GM23338 (cell line): ENCODE measurements around the gene FDXR. TPM values are rescaled to one million over a fixed set of nuclear protein-coding genes. Genes with fewer than 3 reads are reported as not detected.

Experiments used
- ATAC-seq: fragments of 200-7000 bp; cut with Tn5 transposase; 3 replicates; pipeline ENCODE4 v1.9.1; 2020
- DNase-seq: peaks from one replicate; pipeline ENCODE4 v3.0.0-alpha.2; 2015; ENCODE audit warnings: low spot score
- H2AFZ ChIP-seq: fragments of 200-600 bp; sonication (generic); 2 replicates; pipeline ENCODE4 v1.8.0; 2016; ENCODE audit warnings: antibody characterized with exemption, mild to moderate bottlenecking, moderate library complexity
- H3F3A ChIP-seq: fragments of 200-600 bp; sonication (generic); replicated peaks from 2 replicates; pipeline ENCODE4 v1.8.0; 2017; ENCODE audit warnings: antibody characterized with exemption, mixed run types, low read depth
- H3K27ac ChIP-seq: fragments of 200-600 bp; sonication (generic); 2 replicates; pipeline ENCODE4 v1.6.1; 2016; ENCODE audit warnings: low read depth
- H3K27me3 ChIP-seq: fragments of 200-600 bp; sonication (generic); 2 replicates; pipeline ENCODE4 v1.8.0; 2016; ENCODE audit warnings: mild to moderate bottlenecking, mixed run types, moderate library complexity; ENCODE audit not compliant: insufficient read depth
- H3K36me3 ChIP-seq: fragments of 200-600 bp; sonication (generic); 2 replicates; pipeline ENCODE4 v1.8.0; 2016; ENCODE audit warnings: mild to moderate bottlenecking; ENCODE audit not compliant: insufficient read depth
- H3K4me1 ChIP-seq: fragments of 200-600 bp; sonication (generic); 2 replicates; pipeline ENCODE4 v1.8.0; 2016; ENCODE audit warnings: mild to moderate bottlenecking, moderate library complexity; ENCODE audit not compliant: insufficient read depth
- H3K4me2 ChIP-seq: fragments of 200-600 bp; sonication (generic); 2 replicates; pipeline ENCODE4 v1.7.1; 2017; ENCODE audit warnings: mixed run types
- H3K4me3 ChIP-seq: fragments of 200-600 bp; sonication (generic); 2 replicates; pipeline ENCODE4 v1.6.1; 2016; ENCODE audit warnings: mixed run types
- H3K79me2 ChIP-seq: fragments of 200-600 bp; sonication (generic); replicated peaks from 2 replicates; pipeline ENCODE4 v1.8.0; 2017; ENCODE audit warnings: mild to moderate bottlenecking; ENCODE audit not compliant: insufficient read depth
- H3K9me2 ChIP-seq: fragments of 200-600 bp; sonication (generic); 2 replicates; pipeline ENCODE4 v1.8.0; 2017; ENCODE audit not compliant: insufficient read depth
- H4K20me1 ChIP-seq: fragments of 200-600 bp; sonication (generic); replicated peaks from 2 replicates; pipeline ENCODE4 v1.8.0; 2017; ENCODE audit warnings: mild to moderate bottlenecking; ENCODE audit not compliant: insufficient read depth
- H3K27ac Mint-ChIP-seq: 2 replicates; pipeline ENCODE4 v1.8.0; 2020; ENCODE audit warnings: inconsistent platforms, mild to moderate bottlenecking, moderate library complexity, mixed read lengths
- H3K27me3 Mint-ChIP-seq: 3 replicates; pipeline ENCODE4 v1.8.0; 2022; ENCODE audit warnings: low read depth, mild to moderate bottlenecking, moderate library complexity, mixed read lengths, inconsistent platforms; ENCODE audit not compliant: insufficient read depth, poor library complexity
- H3K36me3 Mint-ChIP-seq: 3 replicates; pipeline ENCODE4 v1.8.0; 2021; ENCODE audit warnings: low read depth, mild to moderate bottlenecking, inconsistent platforms, moderate library complexity, mixed read lengths
- H3K4me1 Mint-ChIP-seq: 3 replicates; pipeline ENCODE4 v1.8.0; 2020; ENCODE audit warnings: mild to moderate bottlenecking, inconsistent platforms, mixed read lengths
- H3K4me3 Mint-ChIP-seq: 3 replicates; pipeline ENCODE4 v1.8.0; 2021; ENCODE audit warnings: moderate library complexity, mild to moderate bottlenecking, inconsistent platforms, mixed read lengths
- H3K9me3 Mint-ChIP-seq: 3 replicates; pipeline ENCODE4 v1.8.0; 2020; ENCODE audit warnings: moderate library complexity, mild to moderate bottlenecking, inconsistent platforms, mixed read lengths
- CREB1 ChIP-seq: fragments of 250-450 bp; sonication (Bioruptor Pico); IDR thresholded peaks from 2 replicates; pipeline ENCODE4 v1.5.0; 2020; ENCODE audit warnings: low read depth, mild to moderate bottlenecking, moderate library complexity
- JUNB ChIP-seq: IDR thresholded peaks from one replicate; pipeline ENCODE4 v1.6.1; 2016; ENCODE audit warnings: antibody characterized with exemption; ENCODE audit not compliant: unreplicated experiment
- NANOG ChIP-seq: IDR thresholded peaks from 2 replicates; pipeline ENCODE4 v1.6.1; 2016; ENCODE audit warnings: antibody characterized with exemption, borderline replicate concordance
- STAT1 ChIP-seq: IDR thresholded peaks from one replicate; pipeline ENCODE4 v1.6.1; 2016; ENCODE audit warnings: antibody characterized with exemption; ENCODE audit not compliant: unreplicated experiment
- polyA plus RNA-seq: library from polyadenylated mRNA; unstranded; fragments of >200 nt; fragmentation: Nextera tagmentation; extraction: Ambion mirVana; gene quantifications from 2 replicates; pipeline ENCODE4 v1.2.1, GENCODE V29; 2016
- total RNA-seq: library from RNA; depleted of rRNA; stranded (reverse); fragments of >200 nt; shearing (Covaris generic); gene quantifications from 2 replicates; pipeline ENCODE4 v1.2.3, GENCODE V29; 2014
- TF ChIP-seq, protein P1 (sequence below), 2 experiments: fragments of 200-600 bp in 1 of 2; sonication (generic) in 1 of 2; conservative IDR thresholded peaks; 2 replicates each; pipeline versions ENCODE4 v1.5.1 to v1.6.1; 2016 to 2017; ENCODE audit warnings: antibody characterized with exemption in 2 of 2, low read depth in 2 of 2, mild to moderate bottlenecking in 2 of 2, moderate library complexity in 1 of 2
- TF ChIP-seq, protein P2 (sequence below): fragments of 250-450 bp; sonication (Bioruptor Pico); IDR thresholded peaks from 2 replicates; pipeline ENCODE4 v1.5.0; 2020; ENCODE audit warnings: mild to moderate bottlenecking, moderate library complexity

Gene FDXR
- total and polyA plus RNA-seq, 2 experiments from 2014 or later: 21.7 to 33.1 TPM

DNA sequence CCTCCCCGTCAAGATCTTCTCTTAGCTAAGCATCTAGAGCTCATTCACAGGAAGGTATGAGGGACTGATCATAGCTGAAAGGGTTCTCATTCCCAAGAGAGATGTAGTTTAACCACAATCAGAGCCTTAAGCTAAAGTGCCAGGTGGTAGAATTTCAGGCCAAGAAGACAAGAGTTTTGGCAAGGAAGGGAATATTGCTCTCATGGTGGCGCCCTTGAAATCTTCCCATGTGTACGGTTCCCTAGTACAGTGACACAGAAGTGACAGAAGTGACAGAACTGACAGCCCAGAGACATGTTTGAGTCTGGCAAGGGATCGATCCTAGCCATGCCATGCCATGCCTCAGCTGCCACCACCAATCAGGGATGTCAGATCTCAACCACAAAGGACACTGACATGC lies 15.6 kb downstream of the FDXR start:
- no peak overlapping the region for H3K4me3 ChIP-seq
- no peaks in the 10 kb centered on the region for H3K79me2 ChIP-seq
- no peak overlapping the region for H2AFZ ChIP-seq
- no peak for DNase-seq
- no peaks in the 10 kb centered on the region for H3K9me3 Mint-ChIP-seq
- H3K4me3 Mint-ChIP-seq: no peak overlapping the region
- peaks cover 11% of the 10 kb centered on the region for H3K4me1 ChIP-seq
- no peaks in the 10 kb centered on the region; the same call in 1 of the 2 replicates for H4K20me1 ChIP-seq
- no peak for ATAC-seq
- TF ChIP-seq NANOG: no peak
- no peak for TF ChIP-seq JUNB
- H3K4me1 Mint-ChIP-seq: peaks cover 4% of the 10 kb centered on the region; the same call in 2 of the 3 replicates
- no peak overlapping the region for H3K27ac Mint-ChIP-seq
- no peaks in the 10 kb centered on the region for H3K36me3 Mint-ChIP-seq
- H3K27me3 ChIP-seq: peaks cover 95% of the 10 kb centered on the region
- no peak overlapping the region for H3K4me2 ChIP-seq
- no peak overlapping the region for H3K27ac ChIP-seq
- no peaks in the 10 kb centered on the region for H3K36me3 ChIP-seq
- H3K27me3 Mint-ChIP-seq: peaks cover 88% of the 10 kb centered on the region
- no peaks in the 10 kb centered on the region for H3K9me2 ChIP-seq
- H3F3A ChIP-seq: 0 out of 2 replicates have a peak, but pooled peaks cover 1% of the 10 kb centered on the region

DNA sequence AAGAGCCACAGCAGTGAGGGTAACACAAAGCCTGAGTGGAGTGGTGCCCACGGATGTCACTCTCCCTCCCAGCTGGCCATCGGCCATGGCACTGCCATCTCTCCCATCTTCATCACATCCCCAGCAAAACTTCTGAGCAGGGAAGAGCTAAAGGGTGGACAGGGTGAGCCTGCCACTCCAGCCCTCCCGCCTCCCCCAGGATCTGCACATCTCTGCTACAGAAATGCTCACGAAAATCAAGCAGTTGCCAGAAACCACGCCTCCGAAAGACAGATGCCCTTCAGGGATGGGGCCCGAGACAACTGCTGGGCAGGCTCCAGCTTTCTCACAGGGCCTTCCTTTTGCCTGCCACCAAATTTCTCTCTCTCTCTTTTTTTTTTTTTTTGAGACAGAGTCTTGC lies 16.7 kb downstream of the FDXR start:
- Mint-ChIP-seq H3K36me3 (no peaks in the 10 kb centered on the region; the same call in 2 of the 3 replicates), H3K4me1 (no peaks in the 10 kb centered on the region; the same call in 1 of the 3 replicates), H3K9me3 (no peaks in the 10 kb centered on the region), H3K27ac (no peak overlapping the region), H3K4me3 (no peak overlapping the region), H3K27me3 (peaks cover 88% of the 10 kb centered on the region)
- Histone ChIP-seq H3K9me2 (no peaks in the 10 kb centered on the region), H3K27ac (no peak overlapping the region), H2AFZ (no peak overlapping the region), H3K4me2 (no peak overlapping the region), H3K79me2 (no peaks in the 10 kb centered on the region), H3K4me1 (peaks cover 8% of the 10 kb centered on the region), H3K4me3 (no peak overlapping the region), H3K27me3 (peaks cover 97% of the 10 kb centered on the region), H3K36me3 (no peaks in the 10 kb centered on the region), H4K20me1 (no peaks in the 10 kb centered on the region; the same call in 1 of the 2 replicates), H3F3A (no peaks in the 10 kb centered on the region)
- ATAC-seq (no peak), DNase-seq (no peak)
- TF ChIP-seq STAT1 (no peak), JUNB (no peak)
- TF ChIP-seq, protein P1, sequence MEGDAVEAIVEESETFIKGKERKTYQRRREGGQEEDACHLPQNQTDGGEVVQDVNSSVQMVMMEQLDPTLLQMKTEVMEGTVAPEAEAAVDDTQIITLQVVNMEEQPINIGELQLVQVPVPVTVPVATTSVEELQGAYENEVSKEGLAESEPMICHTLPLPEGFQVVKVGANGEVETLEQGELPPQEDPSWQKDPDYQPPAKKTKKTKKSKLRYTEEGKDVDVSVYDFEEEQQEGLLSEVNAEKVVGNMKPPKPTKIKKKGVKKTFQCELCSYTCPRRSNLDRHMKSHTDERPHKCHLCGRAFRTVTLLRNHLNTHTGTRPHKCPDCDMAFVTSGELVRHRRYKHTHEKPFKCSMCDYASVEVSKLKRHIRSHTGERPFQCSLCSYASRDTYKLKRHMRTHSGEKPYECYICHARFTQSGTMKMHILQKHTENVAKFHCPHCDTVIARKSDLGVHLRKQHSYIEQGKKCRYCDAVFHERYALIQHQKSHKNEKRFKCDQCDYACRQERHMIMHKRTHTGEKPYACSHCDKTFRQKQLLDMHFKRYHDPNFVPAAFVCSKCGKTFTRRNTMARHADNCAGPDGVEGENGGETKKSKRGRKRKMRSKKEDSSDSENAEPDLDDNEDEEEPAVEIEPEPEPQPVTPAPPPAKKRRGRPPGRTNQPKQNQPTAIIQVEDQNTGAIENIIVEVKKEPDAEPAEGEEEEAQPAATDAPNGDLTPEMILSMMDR (conservative IDR thresholded peaks at IDR 0.05; ENCODE audit: low read depth in 2 of 2): no peak

DNA sequence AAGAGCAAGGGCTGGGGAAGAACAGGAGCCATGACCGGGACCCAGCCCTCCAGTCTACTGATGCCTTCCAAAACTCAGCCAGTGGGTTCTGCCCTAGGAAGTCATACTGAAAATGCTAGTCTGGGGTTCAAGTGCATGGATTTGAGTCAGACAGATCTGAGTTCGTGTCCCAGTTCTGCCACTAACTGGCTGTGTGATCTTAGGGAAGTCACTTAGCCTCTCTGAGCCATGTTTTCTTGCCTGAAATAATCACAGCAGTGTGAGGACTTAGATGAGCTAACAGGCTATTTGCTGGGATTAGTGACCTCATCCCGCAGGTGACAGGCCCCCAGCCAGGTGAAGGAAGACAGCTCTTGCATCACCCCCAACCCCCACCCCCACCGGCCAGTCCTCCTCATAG lies 17.5 kb downstream of the FDXR start:
- Mint-ChIP-seq H3K27me3 (peaks cover 88% of the 10 kb centered on the region), H3K4me1 (no peaks in the 10 kb centered on the region; the same call in 1 of the 3 replicates), H3K4me3 (no peak overlapping the region), H3K9me3 (no peaks in the 10 kb centered on the region), H3K36me3 (no peaks in the 10 kb centered on the region; the same call in 2 of the 3 replicates), H3K27ac (no peak overlapping the region)
- Histone ChIP-seq H3K9me2 (no peaks in the 10 kb centered on the region), H3K36me3 (no peaks in the 10 kb centered on the region), H3F3A (no peaks in the 10 kb centered on the region), H3K27ac (no peak overlapping the region), H3K4me3 (no peak overlapping the region), H2AFZ (no peak overlapping the region), H3K4me2 (no peak overlapping the region), H3K79me2 (no peaks in the 10 kb centered on the region), H3K27me3 (peaks cover 97% of the 10 kb centered on the region), H4K20me1 (no peaks in the 10 kb centered on the region; the same call in 1 of the 2 replicates), H3K4me1 (peaks cover 8% of the 10 kb centered on the region)
- ATAC-seq: no peak
- no peak for DNase-seq
- no peak for TF ChIP-seq NANOG
- TF ChIP-seq, protein P2, sequence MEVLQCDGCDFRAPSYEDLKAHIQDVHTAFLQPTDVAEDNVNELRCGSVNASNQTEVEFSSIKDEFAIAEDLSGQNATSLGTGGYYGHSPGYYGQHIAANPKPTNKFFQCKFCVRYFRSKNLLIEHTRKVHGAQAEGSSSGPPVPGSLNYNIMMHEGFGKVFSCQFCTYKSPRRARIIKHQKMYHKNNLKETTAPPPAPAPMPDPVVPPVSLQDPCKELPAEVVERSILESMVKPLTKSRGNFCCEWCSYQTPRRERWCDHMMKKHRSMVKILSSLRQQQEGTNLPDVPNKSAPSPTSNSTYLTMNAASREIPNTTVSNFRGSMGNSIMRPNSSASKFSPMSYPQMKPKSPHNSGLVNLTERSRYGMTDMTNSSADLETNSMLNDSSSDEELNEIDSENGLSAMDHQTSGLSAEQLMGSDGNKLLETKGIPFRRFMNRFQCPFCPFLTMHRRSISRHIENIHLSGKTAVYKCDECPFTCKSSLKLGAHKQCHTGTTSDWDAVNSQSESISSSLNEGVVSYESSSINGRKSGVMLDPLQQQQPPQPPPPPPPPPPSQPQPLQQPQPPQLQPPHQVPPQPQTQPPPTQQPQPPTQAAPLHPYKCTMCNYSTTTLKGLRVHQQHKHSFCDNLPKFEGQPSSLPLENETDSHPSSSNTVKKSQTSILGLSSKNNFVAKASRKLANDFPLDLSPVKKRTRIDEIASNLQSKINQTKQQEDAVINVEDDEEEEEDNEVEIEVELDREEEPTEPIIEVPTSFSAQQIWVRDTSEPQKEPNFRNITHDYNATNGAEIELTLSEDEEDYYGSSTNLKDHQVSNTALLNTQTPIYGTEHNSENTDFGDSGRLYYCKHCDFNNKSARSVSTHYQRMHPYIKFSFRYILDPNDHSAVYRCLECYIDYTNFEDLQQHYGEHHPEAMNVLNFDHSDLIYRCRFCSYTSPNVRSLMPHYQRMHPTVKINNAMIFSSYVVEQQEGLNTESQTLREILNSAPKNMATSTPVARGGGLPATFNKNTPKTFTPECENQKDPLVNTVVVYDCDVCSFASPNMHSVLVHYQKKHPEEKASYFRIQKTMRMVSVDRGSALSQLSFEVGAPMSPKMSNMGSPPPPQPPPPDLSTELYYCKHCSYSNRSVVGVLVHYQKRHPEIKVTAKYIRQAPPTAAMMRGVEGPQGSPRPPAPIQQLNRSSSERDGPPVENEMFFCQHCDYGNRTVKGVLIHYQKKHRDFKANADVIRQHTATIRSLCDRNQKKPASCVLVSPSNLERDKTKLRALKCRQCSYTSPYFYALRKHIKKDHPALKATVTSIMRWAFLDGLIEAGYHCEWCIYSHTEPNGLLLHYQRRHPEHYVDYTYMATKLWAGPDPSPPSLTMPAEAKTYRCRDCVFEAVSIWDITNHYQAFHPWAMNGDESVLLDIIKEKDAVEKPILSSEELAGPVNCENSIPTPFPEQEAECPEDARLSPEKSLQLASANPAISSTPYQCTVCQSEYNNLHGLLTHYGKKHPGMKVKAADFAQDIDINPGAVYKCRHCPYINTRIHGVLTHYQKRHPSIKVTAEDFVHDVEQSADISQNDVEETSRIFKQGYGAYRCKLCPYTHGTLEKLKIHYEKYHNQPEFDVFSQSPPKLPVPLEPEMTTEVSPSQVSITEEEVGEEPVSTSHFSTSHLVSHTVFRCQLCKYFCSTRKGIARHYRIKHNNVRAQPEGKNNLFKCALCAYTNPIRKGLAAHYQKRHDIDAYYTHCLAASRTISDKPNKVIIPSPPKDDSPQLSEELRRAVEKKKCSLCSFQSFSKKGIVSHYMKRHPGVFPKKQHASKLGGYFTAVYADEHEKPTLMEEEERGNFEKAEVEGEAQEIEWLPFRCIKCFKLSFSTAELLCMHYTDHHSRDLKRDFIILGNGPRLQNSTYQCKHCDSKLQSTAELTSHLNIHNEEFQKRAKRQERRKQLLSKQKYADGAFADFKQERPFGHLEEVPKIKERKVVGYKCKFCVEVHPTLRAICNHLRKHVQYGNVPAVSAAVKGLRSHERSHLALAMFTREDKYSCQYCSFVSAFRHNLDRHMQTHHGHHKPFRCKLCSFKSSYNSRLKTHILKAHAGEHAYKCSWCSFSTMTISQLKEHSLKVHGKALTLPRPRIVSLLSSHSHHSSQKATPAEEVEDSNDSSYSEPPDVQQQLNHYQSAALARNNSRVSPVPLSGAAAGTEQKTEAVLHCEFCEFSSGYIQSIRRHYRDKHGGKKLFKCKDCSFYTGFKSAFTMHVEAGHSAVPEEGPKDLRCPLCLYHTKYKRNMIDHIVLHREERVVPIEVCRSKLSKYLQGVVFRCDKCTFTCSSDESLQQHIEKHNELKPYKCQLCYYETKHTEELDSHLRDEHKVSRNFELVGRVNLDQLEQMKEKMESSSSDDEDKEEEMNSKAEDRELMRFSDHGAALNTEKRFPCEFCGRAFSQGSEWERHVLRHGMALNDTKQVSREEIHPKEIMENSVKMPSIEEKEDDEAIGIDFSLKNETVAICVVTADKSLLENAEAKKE (CRISPR knock-in tag): no peak
- TF ChIP-seq CREB1 (CRISPR knock-in tag): no peak
- TF ChIP-seq, protein P1 (conservative IDR thresholded peaks at IDR 0.05; ENCODE audit: low read depth in 2 of 2): no peak
